WERI-Rb-1 (cell line): Measurements from ENCODE around the gene LRRC2.

ENCODE experiments used
- DNase-seq: peaks from one replicate; pipeline ENCODE4 v3.0.0-alpha.2; 2020
- H3K27ac ChIP-seq: fragments of 250-450 bp; sonication (Bioruptor Pico); 2 replicates; pipeline ENCODE4 v1.5.1; 2020; ENCODE audit warnings: mild to moderate bottlenecking, moderate library complexity
- H3K27me3 ChIP-seq: fragments of 250-450 bp; sonication (Bioruptor Pico); 2 replicates; pipeline ENCODE4 v1.5.1; 2021; ENCODE audit warnings: mild to moderate bottlenecking, low read depth, moderate library complexity; ENCODE audit not compliant: insufficient read depth, severe bottlenecking
- H3K36me3 ChIP-seq: fragments of 250-450 bp; sonication (Bioruptor Pico); 2 replicates; pipeline ENCODE4 v1.5.1; 2020; ENCODE audit warnings: mild to moderate bottlenecking, moderate library complexity
- H3K4me3 ChIP-seq: 2 replicates; pipeline ENCODE4 v1.5.1; 2011; ENCODE audit warnings: low read depth, mild to moderate bottlenecking, control low read depth, low read length
- H3K9me3 ChIP-seq: fragments of 250-450 bp; sonication (Bioruptor Pico); 2 replicates; pipeline ENCODE4 v1.5.1; 2021; ENCODE audit warnings: mild to moderate bottlenecking, moderate library complexity; ENCODE audit not compliant: severe bottlenecking
- TF ChIP-seq, protein P1 (sequence below): IDR thresholded peaks from 2 replicates; pipeline ENCODE4 v1.5.1; 2011; ENCODE audit warnings: low read depth, mild to moderate bottlenecking, control low read depth, inconsistent platforms, low read length

The LRRC2 gene

DNA sequence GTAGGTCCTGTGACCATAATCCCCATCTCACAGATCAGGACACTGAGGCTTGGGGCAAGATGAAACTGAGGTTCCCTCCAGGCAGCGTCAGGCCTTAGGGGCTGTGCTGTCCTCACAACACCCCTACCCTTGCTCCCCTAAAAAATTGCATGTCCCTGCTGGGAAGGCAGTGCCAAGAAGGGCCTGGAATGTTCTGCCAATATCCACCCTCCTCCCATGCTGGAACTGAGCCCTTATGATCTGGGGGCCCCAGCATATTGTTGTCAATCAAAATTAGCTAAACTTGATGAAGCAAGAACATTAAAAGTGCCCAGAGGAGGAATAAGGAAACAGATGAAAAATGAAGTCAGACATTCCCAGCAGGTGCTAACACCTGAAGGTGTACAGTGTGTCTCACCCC is 81.7 kb downstream of the LRRC2 start:
- H3K9me3 ChIP-seq: no peaks in the 10 kb centered on the region
- no peaks in the 10 kb centered on the region for H3K36me3 ChIP-seq
- no peak overlapping the region for H3K4me3 ChIP-seq
- TF ChIP-seq, protein P1, sequence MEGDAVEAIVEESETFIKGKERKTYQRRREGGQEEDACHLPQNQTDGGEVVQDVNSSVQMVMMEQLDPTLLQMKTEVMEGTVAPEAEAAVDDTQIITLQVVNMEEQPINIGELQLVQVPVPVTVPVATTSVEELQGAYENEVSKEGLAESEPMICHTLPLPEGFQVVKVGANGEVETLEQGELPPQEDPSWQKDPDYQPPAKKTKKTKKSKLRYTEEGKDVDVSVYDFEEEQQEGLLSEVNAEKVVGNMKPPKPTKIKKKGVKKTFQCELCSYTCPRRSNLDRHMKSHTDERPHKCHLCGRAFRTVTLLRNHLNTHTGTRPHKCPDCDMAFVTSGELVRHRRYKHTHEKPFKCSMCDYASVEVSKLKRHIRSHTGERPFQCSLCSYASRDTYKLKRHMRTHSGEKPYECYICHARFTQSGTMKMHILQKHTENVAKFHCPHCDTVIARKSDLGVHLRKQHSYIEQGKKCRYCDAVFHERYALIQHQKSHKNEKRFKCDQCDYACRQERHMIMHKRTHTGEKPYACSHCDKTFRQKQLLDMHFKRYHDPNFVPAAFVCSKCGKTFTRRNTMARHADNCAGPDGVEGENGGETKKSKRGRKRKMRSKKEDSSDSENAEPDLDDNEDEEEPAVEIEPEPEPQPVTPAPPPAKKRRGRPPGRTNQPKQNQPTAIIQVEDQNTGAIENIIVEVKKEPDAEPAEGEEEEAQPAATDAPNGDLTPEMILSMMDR: no peak
- no peak overlapping the region for H3K27ac ChIP-seq
- H3K27me3 ChIP-seq: no peaks in the 10 kb centered on the region
- DNase-seq: no peak

DNA sequence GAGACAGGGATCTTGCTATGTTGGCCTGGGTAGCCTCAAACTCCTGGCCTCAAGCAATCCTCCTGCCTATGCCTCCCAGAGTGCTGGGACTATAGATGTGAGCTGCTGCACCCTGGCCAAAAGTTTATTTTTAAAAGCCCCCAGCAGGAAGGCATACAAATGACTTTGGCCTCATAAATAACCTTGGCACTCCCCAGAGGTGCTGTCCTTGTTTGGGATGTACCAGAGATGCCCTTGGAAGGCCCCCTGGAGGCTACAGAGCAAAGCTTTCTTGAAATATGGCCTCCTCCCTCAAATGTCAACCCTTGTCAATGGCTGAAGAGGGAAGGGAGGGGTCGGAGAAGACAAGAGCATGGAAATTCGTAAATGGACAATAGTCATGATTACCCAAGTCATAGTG is 82.3 kb downstream of the LRRC2 start:
- no peaks in the 10 kb centered on the region for H3K36me3 ChIP-seq
- H3K27ac ChIP-seq: no peak overlapping the region
- H3K4me3 ChIP-seq: no peak overlapping the region
- TF ChIP-seq, protein P1: no peak
- no peaks in the 10 kb centered on the region for H3K9me3 ChIP-seq
- no peaks in the 10 kb centered on the region for H3K27me3 ChIP-seq
- DNase-seq: no peak

DNA sequence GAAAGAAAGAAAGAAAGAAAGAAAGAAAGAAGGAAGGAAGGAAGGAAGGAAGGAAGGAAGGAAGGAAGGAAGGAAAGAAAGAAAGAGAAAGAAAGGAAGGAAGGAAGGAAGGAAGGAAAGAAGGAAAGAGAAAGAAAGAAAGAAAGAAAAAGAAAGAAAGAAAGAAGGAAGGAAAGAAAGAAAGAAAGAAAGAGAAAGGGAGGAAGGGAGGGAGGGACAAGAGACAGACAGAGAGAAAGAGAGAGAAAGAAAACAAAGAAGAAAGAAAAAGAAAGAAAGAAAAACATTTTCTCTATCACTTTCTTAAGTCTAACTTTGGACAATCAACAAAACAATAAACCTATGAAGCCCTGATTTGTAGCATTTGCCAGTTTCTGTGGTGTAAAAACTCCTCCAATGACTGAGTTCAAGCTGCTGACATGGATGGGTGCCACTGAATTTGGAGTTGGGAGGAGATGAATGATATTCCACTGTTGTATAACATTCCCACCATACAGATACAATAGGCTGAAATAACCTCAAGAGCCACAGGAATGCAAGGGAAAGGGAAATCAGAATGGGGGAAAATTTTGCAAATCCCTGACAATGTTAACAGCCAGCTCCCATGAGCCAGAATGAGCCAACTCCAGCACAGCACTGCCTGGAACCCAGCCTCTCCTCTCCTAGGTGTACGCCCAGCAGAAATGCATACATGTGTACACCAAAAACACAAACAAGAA is 83.3 kb downstream of the LRRC2 start:
- Histone ChIP-seq H3K27ac (no peak overlapping the region), H3K27me3 (no peaks in the 10 kb centered on the region), H3K36me3 (no peaks in the 10 kb centered on the region), H3K4me3 (no peak overlapping the region), H3K9me3 (no peaks in the 10 kb centered on the region)
- DNase-seq: no peak
- TF ChIP-seq, protein P1: no peak

DNA sequence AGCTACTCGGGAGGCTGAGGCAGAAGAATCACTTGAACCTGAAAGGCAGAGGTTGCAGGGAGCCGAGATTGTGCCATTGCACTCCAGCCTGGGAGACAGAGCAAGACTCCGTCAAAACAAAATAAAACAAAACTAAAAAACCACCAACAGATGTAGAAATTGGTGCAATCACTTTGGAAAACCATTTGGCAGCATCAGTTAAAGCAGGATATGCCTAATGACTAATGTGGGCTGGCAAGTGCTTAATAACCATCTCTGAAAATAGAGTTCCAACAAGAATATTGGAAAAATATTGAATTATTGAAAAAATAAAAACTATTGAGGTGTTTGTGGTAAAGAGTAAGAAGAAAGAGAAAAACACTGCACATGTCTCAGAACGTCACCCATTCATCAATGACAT is 84.5 kb downstream of the LRRC2 start:
- H3K36me3 ChIP-seq: no peaks in the 10 kb centered on the region
- no peak for DNase-seq
- H3K4me3 ChIP-seq: no peak overlapping the region
- no peaks in the 10 kb centered on the region for H3K9me3 ChIP-seq
- H3K27ac ChIP-seq: no peak overlapping the region
- no peaks in the 10 kb centered on the region for H3K27me3 ChIP-seq
- TF ChIP-seq, protein P1: no peak

DNA sequence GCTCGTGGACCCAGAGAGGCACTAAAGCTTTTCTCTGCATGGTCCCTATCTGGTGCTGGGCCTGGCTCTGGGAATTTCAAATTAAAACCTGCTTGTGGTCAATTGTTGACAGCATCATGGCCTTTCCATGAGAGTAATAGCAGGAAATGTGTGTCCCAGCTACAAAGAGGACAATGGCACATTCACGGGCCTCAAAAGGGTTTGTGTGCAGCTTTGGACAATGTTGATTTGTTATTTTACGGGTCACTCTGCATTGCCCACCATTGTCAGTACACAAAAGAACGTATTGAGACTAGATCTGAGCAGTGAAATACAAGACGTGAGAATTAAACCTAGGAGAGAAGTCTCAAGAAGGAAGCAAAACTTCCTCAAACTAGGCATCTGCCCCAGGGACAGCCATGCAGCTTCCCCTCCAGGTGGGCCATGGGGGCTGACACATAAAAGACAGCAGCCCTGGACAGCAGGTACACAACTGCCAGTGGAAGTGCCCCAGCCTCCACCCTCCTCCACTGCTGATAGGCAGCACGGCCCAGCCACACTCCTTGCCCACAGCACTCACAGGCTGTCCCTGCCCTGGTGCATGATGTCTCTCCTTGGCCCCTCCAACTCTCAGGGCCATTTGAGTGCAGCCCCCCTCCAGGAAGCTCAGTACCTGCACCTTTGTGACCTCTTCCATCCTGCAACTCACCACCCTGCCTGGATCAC is 85.5 kb downstream of the LRRC2 start:
- TF ChIP-seq, protein P1: no peak
- Histone ChIP-seq H3K27ac (no peak overlapping the region), H3K9me3 (no peaks in the 10 kb centered on the region), H3K4me3 (no peak overlapping the region), H3K27me3 (no peaks in the 10 kb centered on the region), H3K36me3 (no peaks in the 10 kb centered on the region)
- DNase-seq: no peak
